Measurements from ENCODE around the gene SMARCB1. TPM values are rescaled to one million over a fixed set of nuclear protein-coding genes. Genes with fewer than 3 reads are reported as not detected.

SMARCB1 gene
- total and polyA plus RNA-seq, 2 donors (not counting 1 experiment from before 2014, with no cell fraction given): 179 to 190 TPM

GRCh38 chr22:23744001-23744400 lies 42.8 kb upstream of the SMARCB1 start:
- Mint-ChIP-seq H3K9me3 (ENCODE audit: insufficient read depth) (no peaks in the 10 kb centered on the region), H3K4me1 (peaks cover 2% of the 10 kb centered on the region), H3K27ac (no peak overlapping the region), H3K4me3 (no peak overlapping the region), H3K27me3 (no peaks in the 10 kb centered on the region)
- no peak overlapping the region for H3K4me2 ChIP-seq (replicated peaks; ENCODE audit: low read depth, low read length, poor library complexity, severe bottlenecking)
- ChIA-PET POLR2A (no interaction called here), CTCF (interaction anchor here (1.2 to 1.3 kb wide), 4 partner anchors 8 to 106 kb away, joined by 3 read pairs; no protein-coding TSS in a partner anchor)
- ATAC-seq (ENCODE audit: low read depth) (no peak), DNase-seq (no peak)
- H3K27ac ChIP-seq (ENCODE audit: low read length in 2 of 2): no peak overlapping the region
- no peaks in the 10 kb centered on the region for H4K20me1 ChIP-seq (ENCODE audit: control insufficient read depth, insufficient read depth, low read length, poor library complexity, severe bottlenecking)
- peaks cover 5 to 30% of the 10 kb centered on the region in 2 experiments for H3K36me3 ChIP-seq (replicated peaks in 1 of 2; ENCODE audit: control extremely low read depth in 1 of 2, control insufficient read depth in 1 of 2, extremely low read depth in 1 of 2, insufficient read depth in 2 of 2, low read length in 1 of 2)
- H3K9ac ChIP-seq (ENCODE audit: low read length): no peak overlapping the region
- H3K27me3 ChIP-seq (replicated peaks in 1 of 4; ENCODE audit: control extremely low read depth in 1 of 4, control insufficient read depth in 3 of 4, insufficient read depth in 4 of 4, low read length in 3 of 4): no peaks in the 10 kb centered on the region
- H3K79me2 ChIP-seq (ENCODE audit: control insufficient read depth, insufficient read depth, low read length): peaks cover 14% of the 10 kb centered on the region
- peaks cover 0 to 13% (median 0%) of the 10 kb centered on the region in 3 donors for H3K9me3 ChIP-seq (ENCODE audit: control extremely low read depth in 1 of 3, control insufficient read depth in 2 of 3, insufficient read depth in 1 of 3, low read length in 2 of 3)
- no peak overlapping the region for H2AFZ ChIP-seq (ENCODE audit: insufficient read depth, low read depth, low read length, poor library complexity, severe bottlenecking)
- no peak overlapping the region for H3K4me3 ChIP-seq (ENCODE audit: control extremely low read depth in 1 of 5, extremely low read depth in 1 of 5, insufficient read depth in 1 of 5, low read depth in 2 of 5, low read length in 4 of 5)
- TF ChIP-seq EZH2 (IDR thresholded peaks at IDR 0.05; ENCODE audit: borderline replicate concordance, insufficient read depth, low read depth, low read length, poor library complexity, severe bottlenecking) (no peak), CTCF (IDR thresholded peaks at IDR 0.05) (no peak)
- WGBS (ENCODE audit: insufficient coverage): 96% methylated on average over 13 of the region's 13 CpGs
- no peaks in the 10 kb centered on the region for H3K4me1 ChIP-seq (ENCODE audit: control insufficient read depth in 2 of 2, insufficient read depth in 2 of 2, low read length in 2 of 2)
- intact Hi-C loops (cut with micrococcal nuclease): no loop called here

GRCh38 chr22:23744485-23744884 lies 42.3 kb upstream of the SMARCB1 start:
- WGBS (ENCODE audit: insufficient coverage): 96% methylated on average over 12 of the region's 14 CpGs

More at GRCh38 chr22:23744485-23744884, 42.3 kb upstream of the SMARCB1 start:
- intact Hi-C loops (cut with micrococcal nuclease): no loop called here
- no peaks in the 10 kb centered on the region for H3K27me3 ChIP-seq (replicated peaks in 1 of 4; ENCODE audit: control extremely low read depth in 1 of 4, control insufficient read depth in 3 of 4, insufficient read depth in 4 of 4, low read length in 3 of 4)
- ChIA-PET CTCF (interaction anchor here (1.0 to 1.7 kb wide), 5 partner anchors 8 to 105 kb away, joined by 3 to 6 read pairs (median 3); no protein-coding TSS in a partner anchor), POLR2A (no interaction called here)
- peaks cover 5 to 30% of the 10 kb centered on the region in 2 experiments for H3K36me3 ChIP-seq (replicated peaks in 1 of 2; ENCODE audit: control extremely low read depth in 1 of 2, control insufficient read depth in 1 of 2, extremely low read depth in 1 of 2, insufficient read depth in 2 of 2, low read length in 1 of 2)
- Mint-ChIP-seq H3K27me3 (no peaks in the 10 kb centered on the region), H3K9me3 (ENCODE audit: insufficient read depth) (no peaks in the 10 kb centered on the region), H3K4me3 (no peak overlapping the region), H3K4me1 (peaks cover 2% of the 10 kb centered on the region), H3K27ac (no peak overlapping the region)
- DNase-seq (no peak), ATAC-seq (ENCODE audit: low read depth) (no peak)
- no peaks in the 10 kb centered on the region for H3K4me1 ChIP-seq (ENCODE audit: control insufficient read depth in 2 of 2, insufficient read depth in 2 of 2, low read length in 2 of 2)
- peaks cover 15% of the 10 kb centered on the region for H3K79me2 ChIP-seq (ENCODE audit: control insufficient read depth, insufficient read depth, low read length)
- peaks cover 0 to 13% (median 0%) of the 10 kb centered on the region in 3 donors for H3K9me3 ChIP-seq (ENCODE audit: control extremely low read depth in 1 of 3, control insufficient read depth in 2 of 3, insufficient read depth in 1 of 3, low read length in 2 of 3)
- no peak overlapping the region for H3K4me2 ChIP-seq (replicated peaks; ENCODE audit: low read depth, low read length, poor library complexity, severe bottlenecking)
- no peak overlapping the region for H3K9ac ChIP-seq (ENCODE audit: low read length)
- TF ChIP-seq CTCF (IDR thresholded peaks at IDR 0.05): no peak
- TF ChIP-seq EZH2 (IDR thresholded peaks at IDR 0.05; ENCODE audit: borderline replicate concordance, insufficient read depth, low read depth, low read length, poor library complexity, severe bottlenecking): no peak
- no peak overlapping the region for H3K4me3 ChIP-seq (ENCODE audit: control extremely low read depth in 1 of 5, extremely low read depth in 1 of 5, insufficient read depth in 1 of 5, low read depth in 2 of 5, low read length in 4 of 5)
- no peak overlapping the region for H2AFZ ChIP-seq (ENCODE audit: insufficient read depth, low read depth, low read length, poor library complexity, severe bottlenecking)
- no peak overlapping the region for H3K27ac ChIP-seq (ENCODE audit: low read length in 2 of 2)
- no peaks in the 10 kb centered on the region for H4K20me1 ChIP-seq (ENCODE audit: control insufficient read depth, insufficient read depth, low read length, poor library complexity, severe bottlenecking)
